Measurements from ENCODE around the gene TUNAR.
"Not testable (repeated sequence)": the region's sequence is repeated elsewhere in the genome, so short reads cannot be mapped to it uniquely, and the experiment has no call there.

TUNAR gene

DNA sequence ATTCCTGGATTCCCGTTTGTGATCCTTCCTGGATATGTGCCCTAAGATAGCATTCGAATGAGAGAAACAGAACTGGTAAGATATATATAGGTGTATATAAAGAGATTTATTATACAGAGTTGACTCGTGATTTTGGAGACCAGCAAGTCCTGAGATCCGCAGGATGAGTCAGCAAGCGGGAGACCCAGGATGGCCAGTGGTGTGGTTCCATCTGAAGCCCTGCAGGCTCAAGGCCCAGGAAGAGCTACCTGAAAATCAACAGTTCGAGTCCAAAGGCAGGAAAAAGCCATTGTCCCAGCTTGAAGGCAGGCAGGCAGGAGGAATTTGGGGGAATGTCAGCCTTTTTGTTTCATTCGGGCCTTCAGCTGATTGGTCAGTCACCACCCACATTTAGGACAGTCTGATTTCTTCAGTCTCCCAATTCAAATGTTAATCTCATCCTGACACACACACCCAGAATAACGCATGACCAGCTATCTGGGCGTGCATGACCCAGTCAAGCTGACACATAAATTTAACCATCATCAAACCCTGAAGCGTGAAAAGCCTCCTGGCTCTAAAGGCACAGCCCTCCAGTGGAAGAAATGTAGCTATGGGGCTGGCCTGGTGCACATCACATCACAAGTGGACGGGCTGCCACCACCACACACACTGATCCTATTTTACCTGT lies 44.3 kb downstream of the TUNAR start:
- no peak for DNase-seq

DNA sequence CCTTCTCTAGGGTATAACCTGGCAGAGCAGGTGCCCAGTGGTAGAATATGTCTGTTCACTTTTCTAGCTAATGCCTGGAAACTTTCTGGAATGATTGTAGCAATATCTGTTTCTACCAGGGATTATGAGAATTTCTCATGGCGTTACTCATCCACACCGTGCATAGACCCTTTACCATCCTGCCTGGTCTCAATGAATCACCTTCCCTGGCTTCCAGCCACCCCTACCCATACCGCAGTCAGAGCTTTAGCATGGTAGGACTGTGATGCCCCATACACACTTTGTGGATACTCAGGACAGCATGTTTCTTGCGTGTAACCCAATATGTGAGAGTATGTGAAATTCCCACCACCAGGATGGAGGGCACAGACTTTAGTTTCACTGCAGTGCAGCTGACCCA lies 45.4 kb downstream of the TUNAR start:
- DNase-seq, result no peak

DNA sequence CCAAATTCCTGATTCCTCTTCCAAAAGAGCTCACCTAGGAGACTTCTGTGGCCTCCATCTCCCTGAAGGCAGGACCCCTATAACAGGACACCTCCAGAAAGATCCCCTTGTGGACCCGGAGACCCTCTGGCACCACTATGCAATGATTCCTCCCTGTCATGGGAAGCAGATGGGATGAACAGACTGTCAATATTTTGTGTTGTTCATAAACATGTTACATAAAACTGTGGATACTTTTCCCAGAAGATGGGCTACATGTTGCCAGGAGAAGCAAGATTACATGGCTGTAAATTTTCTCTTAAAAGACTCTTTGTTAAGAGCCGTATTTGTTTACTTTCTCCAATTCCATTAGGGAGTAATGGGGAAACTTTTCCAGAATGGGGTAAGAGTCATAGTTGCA lies 52.1 kb downstream of the TUNAR start:
- no peak for DNase-seq

GRCh38 chr14:95931384-95931783 lies 54.8 kb downstream of the TUNAR start:
- DNase-seq, result no peak

DNA sequence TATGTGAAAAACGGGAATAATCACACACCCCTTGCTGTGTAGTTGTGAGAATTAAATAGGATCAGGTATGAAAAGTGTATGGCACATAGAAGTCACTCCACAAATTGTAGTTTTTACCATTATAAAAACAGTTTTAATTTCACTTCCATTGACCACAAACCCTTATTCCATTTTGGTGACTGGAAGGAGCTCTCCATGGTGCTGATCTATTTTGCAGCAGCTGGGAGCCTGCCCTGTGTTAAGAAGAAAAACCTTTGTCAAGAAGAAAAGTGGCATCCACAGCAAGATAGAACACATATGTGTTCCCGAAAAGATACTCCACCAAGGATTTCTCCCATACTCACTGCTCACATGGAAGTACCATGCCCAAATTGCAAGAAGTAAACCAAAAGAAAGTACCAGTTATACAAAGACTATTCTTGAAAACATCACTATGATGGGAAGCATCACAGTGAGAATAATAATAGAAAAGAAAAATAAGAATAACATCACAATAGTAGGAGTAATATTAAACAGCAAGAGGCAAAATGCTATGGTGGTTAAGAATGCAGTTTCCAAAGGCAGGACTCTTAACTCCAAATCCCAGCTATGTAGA lies 58.7 kb downstream of the TUNAR start:
- no peak for DNase-seq

DNA sequence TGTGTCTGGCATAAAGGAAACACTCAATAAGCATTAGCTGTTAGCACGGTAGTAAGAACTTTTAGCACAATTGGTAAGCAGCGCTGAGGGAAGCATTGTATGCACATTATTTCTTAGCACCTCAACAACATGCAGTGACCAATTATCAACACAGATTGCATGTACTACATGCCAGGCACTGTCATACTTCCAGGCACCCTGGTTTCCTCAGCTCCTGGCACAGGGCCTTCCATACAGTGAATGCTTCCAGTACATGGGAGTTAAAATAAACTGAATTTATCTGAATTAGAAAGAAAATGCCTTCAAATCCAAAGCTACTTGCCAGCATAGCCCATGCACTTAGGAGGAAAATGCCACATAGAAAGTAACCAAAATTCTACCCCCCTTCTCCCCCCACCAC lies 59.4 kb downstream of the TUNAR start:
- DNase-seq, result no peak

GRCh38 chr14:95939335-95939734 lies 62.7 kb downstream of the TUNAR start:
- no peak for DNase-seq

- no peak for DNase-seq
These were observed 65.3 kb downstream of the TUNAR start for GRCh38 chr14:95941897-95942296.

DNA sequence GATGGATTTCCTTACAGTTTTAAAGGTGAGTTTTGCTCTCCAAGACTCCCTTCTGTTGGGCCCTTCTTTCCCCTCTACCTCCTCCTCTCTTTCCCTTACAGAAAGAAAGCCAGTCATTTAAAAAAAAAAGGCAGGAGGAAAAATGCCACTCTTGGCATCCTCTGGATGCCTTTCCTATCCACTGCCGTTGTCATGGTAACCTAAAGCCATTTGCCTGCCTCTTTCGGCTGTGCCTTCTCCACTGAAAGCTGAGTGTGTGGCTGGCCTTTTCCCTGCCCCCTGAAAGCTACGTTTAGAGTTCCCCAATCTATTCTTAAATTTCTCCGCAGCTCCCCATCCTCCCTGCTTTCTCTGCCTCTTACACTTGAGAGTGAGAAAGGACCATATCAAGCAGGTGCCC lies 67.1 kb downstream of the TUNAR start:
- no peak for DNase-seq

- no peak for DNase-seq
These were observed 67.8 kb downstream of the TUNAR start for GRCh38 chr14:95944462-95944861.

DNA sequence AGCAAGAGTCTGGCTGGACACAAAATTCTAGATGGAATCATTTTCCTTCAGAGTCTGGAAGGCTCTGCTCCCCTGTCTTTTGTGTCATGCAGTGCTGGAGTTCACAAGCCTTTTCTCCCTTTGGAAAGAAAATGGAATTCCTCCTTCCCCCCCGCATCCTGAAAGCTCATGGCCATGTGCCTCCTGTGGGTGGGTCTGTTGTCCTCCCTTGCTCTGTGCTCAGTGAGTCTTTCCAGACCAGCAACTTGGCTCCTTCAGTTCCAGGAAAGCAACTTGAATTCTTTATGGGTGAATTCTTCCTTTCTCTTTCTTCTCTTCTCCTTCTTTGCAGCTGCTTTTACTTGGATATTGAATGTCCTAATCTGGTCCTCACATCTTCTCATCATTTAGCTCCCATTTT lies 70.2 kb downstream of the TUNAR start:
- DNase-seq, result no peak

DNA sequence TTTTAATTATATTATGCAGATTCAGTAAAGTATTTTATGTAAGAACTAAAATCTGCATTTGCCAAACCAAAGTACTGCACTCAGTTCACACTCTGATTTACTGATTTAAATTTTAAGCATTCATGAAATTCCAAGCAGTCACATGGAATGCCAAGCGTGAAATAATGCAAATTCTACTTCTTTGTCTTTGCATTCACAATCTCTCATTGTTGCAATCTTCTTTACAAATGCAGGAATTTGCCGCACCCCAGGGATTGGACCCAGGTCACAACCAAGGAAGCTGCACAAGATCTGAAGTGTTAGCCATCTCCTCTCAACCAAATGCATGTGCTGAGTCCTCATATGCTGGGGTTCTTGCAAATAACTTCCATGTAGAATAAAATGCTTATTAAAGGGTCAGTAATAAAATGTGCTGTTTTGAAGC lies 71.9 kb downstream of the TUNAR start:
- DNase-seq, result no peak

GRCh38 chr14:95951359-95951758 lies 74.7 kb downstream of the TUNAR start:
- no peak for DNase-seq

GRCh38 chr14:95953111-95953724 lies 76.6 kb downstream of the TUNAR start:
- no peak for DNase-seq

GRCh38 chr14:95956601-95957460 lies 80.2 kb downstream of the TUNAR start:
- DNase-seq, result no peak

DNA sequence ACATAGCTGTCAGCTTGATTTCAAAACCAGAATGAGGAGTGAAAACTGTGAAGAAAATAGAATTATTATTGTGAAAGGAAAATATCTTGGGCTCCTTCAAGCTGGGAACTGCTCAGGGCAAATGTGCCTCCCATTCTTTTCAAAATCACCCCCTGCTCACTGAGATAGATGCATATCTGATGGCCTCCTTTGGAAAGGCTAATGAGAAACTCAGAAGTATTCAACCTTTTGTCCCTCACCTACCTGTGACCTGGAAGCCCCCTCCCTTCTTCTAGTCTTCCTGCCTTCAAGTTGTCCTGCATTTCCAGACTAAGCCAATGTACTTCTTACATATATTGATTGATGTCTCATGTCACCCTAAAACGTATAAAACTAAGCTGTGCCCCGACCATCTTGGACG lies 81.5 kb downstream of the TUNAR start:
- no peak for DNase-seq

DNA sequence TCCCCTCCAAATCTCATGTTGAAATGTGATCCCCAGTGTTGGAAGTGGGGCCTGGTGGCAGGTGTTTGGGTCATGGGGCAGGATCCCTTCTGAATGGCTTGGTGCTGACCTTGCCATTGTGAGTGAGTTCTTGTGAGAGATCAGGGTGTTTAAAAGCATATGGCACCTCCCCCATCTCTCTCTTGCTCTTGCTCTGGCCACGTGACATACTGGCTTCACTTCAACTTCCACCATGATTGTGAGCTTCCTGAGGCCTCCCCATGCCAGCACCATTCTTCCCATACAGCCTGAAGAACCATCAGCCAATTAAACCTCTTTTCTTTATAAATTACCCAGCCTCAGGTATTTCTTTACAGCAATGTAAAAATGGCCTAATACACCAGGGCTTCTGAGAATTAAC lies 82.7 kb downstream of the TUNAR start:
- DNase-seq, result no peak

DNA sequence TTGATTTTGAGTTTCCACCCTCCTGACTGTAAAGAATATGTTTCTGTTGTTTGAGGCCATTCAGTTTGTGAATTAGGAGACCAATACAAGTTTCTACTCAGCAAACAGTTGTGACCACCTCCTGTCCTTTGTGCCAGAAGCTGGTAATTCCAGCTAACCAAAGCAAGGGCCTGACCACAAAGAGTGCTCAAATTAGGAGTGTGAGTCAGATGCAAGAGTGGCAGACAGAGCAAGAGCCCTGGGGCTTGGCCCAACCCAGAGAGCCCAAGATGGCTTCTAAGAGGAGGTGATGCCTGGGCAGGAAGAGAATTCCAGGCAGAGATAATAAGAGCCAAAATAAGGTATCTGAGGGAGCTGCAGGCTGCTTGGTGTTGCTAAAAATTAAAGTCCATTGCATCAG lies 84.8 kb downstream of the TUNAR start:
- no peak for DNase-seq

DNA sequence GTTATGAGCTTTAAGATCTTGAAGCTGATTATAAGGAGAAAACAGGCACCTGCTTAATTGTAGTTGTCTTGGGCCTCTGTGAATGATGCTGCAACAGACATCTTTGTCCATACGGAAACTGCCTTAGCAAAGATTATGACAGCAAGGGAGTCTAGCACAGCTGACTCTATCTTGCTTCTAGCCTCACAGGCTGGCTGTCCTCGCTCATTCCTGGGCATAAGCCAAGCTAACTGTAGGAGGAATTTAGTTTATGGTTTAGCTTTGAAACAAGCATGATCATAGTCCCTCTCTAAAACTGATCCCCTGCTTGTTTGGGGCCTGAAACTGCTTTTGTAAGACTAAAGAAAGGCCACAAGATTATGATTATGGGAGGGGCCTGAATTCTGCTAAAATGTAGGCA lies 88.3 kb downstream of the TUNAR start:
- DNase-seq, result no peak

GRCh38 chr14:95968048-95968447 lies 91.4 kb downstream of the TUNAR start:
- DNase-seq, result not testable (repeated sequence)
